ENCODE data around the gene CASQ1. TPM values are rescaled to one million over a fixed set of nuclear protein-coding genes. Genes with fewer than 3 reads are reported as not detected.

Gene CASQ1
- total RNA-seq, 1 donor from 2014 or later: 0.27 TPM

GRCh38 chr1:160177231-160177630 is 13.1 kb upstream of the CASQ1 start:
- no peak for DNase-seq
- H3K27me3 ChIP-seq (ENCODE audit: low read depth): no peaks in the 10 kb centered on the region
- TF ChIP-seq CTCF (IDR thresholded peaks at IDR 0.05): no peak

GRCh38 chr1:160177667-160178066 is 12.7 kb upstream of the CASQ1 start:
- Histone ChIP-seq H3K36me3 (no peaks in the 10 kb centered on the region), H3K4me1 (no peaks in the 10 kb centered on the region), H3K27me3 (ENCODE audit: low read depth) (no peaks in the 10 kb centered on the region), H3K9me3 (no peaks in the 10 kb centered on the region), H3K27ac (no peak overlapping the region), H3K4me3 (no peak overlapping the region)
- intact Hi-C loops (cut with DNase I): no loop called here
- no peak for TF ChIP-seq CTCF (IDR thresholded peaks at IDR 0.05)
- ATAC-seq (no peak), DNase-seq (no peak)

More at GRCh38 chr1:160177231-160177630, 13.1 kb upstream of the CASQ1 start:
- no peak for ATAC-seq
- Histone ChIP-seq H3K27ac (no peak overlapping the region), H3K9me3 (no peaks in the 10 kb centered on the region), H3K36me3 (no peaks in the 10 kb centered on the region), H3K4me1 (no peaks in the 10 kb centered on the region), H3K4me3 (no peak overlapping the region)
- intact Hi-C loops (cut with DNase I): no loop called here

GRCh38 chr1:160178731-160179130 is 11.6 kb upstream of the CASQ1 start:
- Histone ChIP-seq H3K4me1 (no peaks in the 10 kb centered on the region), H3K27me3 (ENCODE audit: low read depth) (no peaks in the 10 kb centered on the region), H3K4me3 (no peak overlapping the region), H3K27ac (no peak overlapping the region), H3K36me3 (no peaks in the 10 kb centered on the region), H3K9me3 (no peaks in the 10 kb centered on the region)
- intact Hi-C loops (cut with DNase I): no loop called here
- ATAC-seq (no peak), DNase-seq (no peak)
- TF ChIP-seq CTCF (IDR thresholded peaks at IDR 0.05): no peak

GRCh38 chr1:160179336-160179735 is 11.0 kb upstream of the CASQ1 start:
- no peak for TF ChIP-seq CTCF (IDR thresholded peaks at IDR 0.05)
- Histone ChIP-seq H3K36me3 (no peaks in the 10 kb centered on the region), H3K9me3 (no peaks in the 10 kb centered on the region), H3K27ac (no peak overlapping the region), H3K4me3 (no peak overlapping the region), H3K4me1 (no peaks in the 10 kb centered on the region), H3K27me3 (ENCODE audit: low read depth) (no peaks in the 10 kb centered on the region)
- intact Hi-C loops (cut with DNase I): no loop called here
- ATAC-seq (no peak), DNase-seq (no peak)

- ATAC-seq: no peak
- Histone ChIP-seq H3K9me3 (no peaks in the 10 kb centered on the region), H3K4me3 (no peak overlapping the region), H3K4me1 (no peaks in the 10 kb centered on the region), H3K36me3 (no peaks in the 10 kb centered on the region), H3K27ac (no peak overlapping the region), H3K27me3 (ENCODE audit: low read depth) (no peaks in the 10 kb centered on the region)
- intact Hi-C loops (cut with DNase I): no loop called here
- no peak for DNase-seq
- no peak for TF ChIP-seq CTCF (IDR thresholded peaks at IDR 0.05)
Measured at GRCh38 chr1:160186246-160186645, 4.1 kb upstream of the CASQ1 start.

- no peak for DNase-seq
- intact Hi-C loops (cut with DNase I): no loop called here
Measured at GRCh38 chr1:160186729-160187128, 3.6 kb upstream of the CASQ1 start.

More at GRCh38 chr1:160186729-160187128, 3.6 kb upstream of the CASQ1 start:
- H3K36me3 ChIP-seq: no peaks in the 10 kb centered on the region
- ATAC-seq: no peak
- no peak overlapping the region for H3K4me3 ChIP-seq
- H3K9me3 ChIP-seq: no peaks in the 10 kb centered on the region
- no peak overlapping the region for H3K27ac ChIP-seq
- no peaks in the 10 kb centered on the region for H3K27me3 ChIP-seq (ENCODE audit: low read depth)
- no peak for TF ChIP-seq CTCF (IDR thresholded peaks at IDR 0.05)
- H3K4me1 ChIP-seq: no peaks in the 10 kb centered on the region
